Stimulated activated naive CD8-positive, alpha-beta T cell treated with anti-CD3 and anti-CD28 coated beads, Interleukin-15, amount 100 ng/mL, for 72 hours (primary cell): ENCODE results near the gene R3HDM2.

ENCODE experiments used
- ATAC-seq: fragments of 150-1000 bp; cut with Tn5 transposase; 2 replicates; pipeline ENCODE4 v1.10.0; 2021; ENCODE audit warnings: mild to moderate bottlenecking, moderate library complexity
- DNase-seq, 2 donors: peaks; one replicate each; pipeline ENCODE4 v3.0.0; 2021 to 2022
- H3K27ac Mint-ChIP-seq, 2 donors: one replicate each; pipeline ENCODE4 v1.8.0; 2022; ENCODE audit warnings: mild to moderate bottlenecking in 2 of 2, mixed read lengths in 2 of 2, moderate library complexity in 2 of 2
- H3K27me3 Mint-ChIP-seq: one replicate; pipeline ENCODE4 v1.8.0; 2022; ENCODE audit warnings: mixed read lengths
- H3K4me1 Mint-ChIP-seq: one replicate; pipeline ENCODE4 v1.8.0; 2022; ENCODE audit warnings: mild to moderate bottlenecking, mixed read lengths
- H3K4me3 Mint-ChIP-seq, 2 donors: one replicate each; pipeline ENCODE4 v1.8.0; 2022; ENCODE audit warnings: mild to moderate bottlenecking in 2 of 2, mixed read lengths in 2 of 2, moderate library complexity in 1 of 2
- H3K9me3 Mint-ChIP-seq, 2 donors: one replicate each; pipeline ENCODE4 v1.8.0; 2022; ENCODE audit warnings: mixed read lengths in 2 of 2

Gene R3HDM2

GRCh38 chr12:57227315-57228115 is 203.3 kb downstream of the R3HDM2 start:
- Mint-ChIP-seq H3K27me3 (peaks cover 55% of the 10 kb centered on the region), H3K4me3 (peak overlapping the region; percentile 45 to 77), H3K4me1 (peaks cover 97% of the 10 kb centered on the region), H3K27ac (no peak overlapping the region), H3K9me3 (no peaks in the 10 kb centered on the region)
- ATAC-seq (no peak), DNase-seq (no peak)

GRCh38 chr12:57226588-57227314 is 204.1 kb downstream of the R3HDM2 start:
- H3K27me3 Mint-ChIP-seq, result peaks cover 63% of the 10 kb centered on the region
- no peaks in the 10 kb centered on the region for H3K9me3 Mint-ChIP-seq
- DNase-seq (no peak), ATAC-seq (no peak)
- H3K27ac Mint-ChIP-seq, result no peak overlapping the region
- peaks cover 97% of the 10 kb centered on the region for H3K4me1 Mint-ChIP-seq
- H3K4me3 Mint-ChIP-seq, result peak overlapping the region; percentile 77 to 78

- no peak for ATAC-seq
- peaks cover 73% of the 10 kb centered on the region for H3K27me3 Mint-ChIP-seq
- peaks cover 97% of the 10 kb centered on the region for H3K4me1 Mint-ChIP-seq
- H3K4me3 Mint-ChIP-seq, result peak overlapping the region; percentile 77 to 78
- DNase-seq, result no peak
- peak overlapping the region in 1 of 2 donors; percentile 13 for H3K27ac Mint-ChIP-seq
- H3K9me3 Mint-ChIP-seq, result no peaks in the 10 kb centered on the region
These were observed 205.1 kb downstream of the R3HDM2 start for GRCh38 chr12:57225680-57226210.

- peak; percentile 74 for ATAC-seq
- peak; percentile 74 to 77 for DNase-seq
- Mint-ChIP-seq H3K27me3 (peaks cover 79% of the 10 kb centered on the region), H3K4me1 (peaks cover 95% of the 10 kb centered on the region), H3K4me3 (peak overlapping the region; percentile 77 to 78), H3K9me3 (no peaks in the 10 kb centered on the region), H3K27ac (no peak overlapping the region)
These were observed 205.7 kb downstream of the R3HDM2 start for GRCh38 chr12:57224973-57225679.

GRCh38 chr12:57224278-57224972 is 206.4 kb downstream of the R3HDM2 start:
- H3K27ac Mint-ChIP-seq, result no peak overlapping the region
- H3K4me3 Mint-ChIP-seq, result peak overlapping the region in 1 of 2 donors; percentile 71
- peaks cover 86% of the 10 kb centered on the region for H3K27me3 Mint-ChIP-seq
- DNase-seq (no peak), ATAC-seq (peak; percentile 18)
- no peaks in the 10 kb centered on the region for H3K9me3 Mint-ChIP-seq
- peaks cover 94% of the 10 kb centered on the region for H3K4me1 Mint-ChIP-seq

- ATAC-seq (peak; percentile 69), DNase-seq (peak; percentile 44 to 47)
- H3K4me1 Mint-ChIP-seq, result peaks cover 85% of the 10 kb centered on the region
- no peaks in the 10 kb centered on the region for H3K9me3 Mint-ChIP-seq
- H3K27ac Mint-ChIP-seq, result peak overlapping the region in 1 of 2 donors; percentile 1
- H3K27me3 Mint-ChIP-seq, result peaks cover 96% of the 10 kb centered on the region
- peak overlapping the region in 1 of 2 donors; percentile 34 for H3K4me3 Mint-ChIP-seq
These were observed 207.4 kb downstream of the R3HDM2 start for GRCh38 chr12:57223191-57224165.

- peaks cover 85% of the 10 kb centered on the region for H3K4me1 Mint-ChIP-seq
- no peak overlapping the region for H3K4me3 Mint-ChIP-seq
- no peak overlapping the region for H3K27ac Mint-ChIP-seq
These were observed 208.3 kb downstream of the R3HDM2 start for GRCh38 chr12:57222286-57223190.

GRCh38 chr12:57221169-57221917 is 209.5 kb downstream of the R3HDM2 start:
- no peak for ATAC-seq
- Mint-ChIP-seq H3K4me1 (peaks cover 79% of the 10 kb centered on the region), H3K27ac (peak overlapping the region in 1 of 2 donors; percentile 51), H3K4me3 (peak overlapping the region in 1 of 2 donors; percentile 41), H3K27me3 (peaks cover 95% of the 10 kb centered on the region), H3K9me3 (no peaks in the 10 kb centered on the region)
- DNase-seq, result no peak

More at GRCh38 chr12:57222286-57223190, 208.3 kb downstream of the R3HDM2 start:
- peak; percentile 12 for ATAC-seq
- no peaks in the 10 kb centered on the region for H3K9me3 Mint-ChIP-seq
- no peak for DNase-seq
- H3K27me3 Mint-ChIP-seq, result peaks cover 100% of the 10 kb centered on the region

- Mint-ChIP-seq H3K27ac (no peak overlapping the region), H3K27me3 (peaks cover 94% of the 10 kb centered on the region), H3K4me3 (no peak overlapping the region), H3K4me1 (peaks cover 78% of the 10 kb centered on the region), H3K9me3 (no peaks in the 10 kb centered on the region)
- ATAC-seq (no peak), DNase-seq (no peak)
These were observed 210.1 kb downstream of the R3HDM2 start for GRCh38 chr12:57220770-57221168.

- no peak overlapping the region for H3K27ac Mint-ChIP-seq
- H3K9me3 Mint-ChIP-seq, result no peaks in the 10 kb centered on the region
- H3K4me1 Mint-ChIP-seq, result peaks cover 78% of the 10 kb centered on the region
- ATAC-seq (no peak), DNase-seq (no peak)
- no peak overlapping the region for H3K4me3 Mint-ChIP-seq
- H3K27me3 Mint-ChIP-seq, result peaks cover 94% of the 10 kb centered on the region
These were observed 210.7 kb downstream of the R3HDM2 start for GRCh38 chr12:57219993-57220754.

GRCh38 chr12:57219205-57219992 is 211.4 kb downstream of the R3HDM2 start:
- DNase-seq (no peak), ATAC-seq (no peak)
- no peaks in the 10 kb centered on the region for H3K9me3 Mint-ChIP-seq
- no peak overlapping the region for H3K27ac Mint-ChIP-seq
- no peak overlapping the region for H3K4me3 Mint-ChIP-seq
- peaks cover 78% of the 10 kb centered on the region for H3K4me1 Mint-ChIP-seq
- peaks cover 94% of the 10 kb centered on the region for H3K27me3 Mint-ChIP-seq
